Endometrium (tissue), 2 donors: ENCODE data around the gene VAV3.

ENCODE experiments used
- FAIRE-seq: peaks from 2 replicates; lab custom pipeline; 2012; peaks lifted over from hg19 to GRCh38; lab: Jason Lieb, UNC
- donor health status: control.
- donor health status: control.

The VAV3 gene

GRCh38 chr1:107833061-107833460, 131.9 kb downstream of the VAV3 start:
- FAIRE-seq: no peak

DNA sequence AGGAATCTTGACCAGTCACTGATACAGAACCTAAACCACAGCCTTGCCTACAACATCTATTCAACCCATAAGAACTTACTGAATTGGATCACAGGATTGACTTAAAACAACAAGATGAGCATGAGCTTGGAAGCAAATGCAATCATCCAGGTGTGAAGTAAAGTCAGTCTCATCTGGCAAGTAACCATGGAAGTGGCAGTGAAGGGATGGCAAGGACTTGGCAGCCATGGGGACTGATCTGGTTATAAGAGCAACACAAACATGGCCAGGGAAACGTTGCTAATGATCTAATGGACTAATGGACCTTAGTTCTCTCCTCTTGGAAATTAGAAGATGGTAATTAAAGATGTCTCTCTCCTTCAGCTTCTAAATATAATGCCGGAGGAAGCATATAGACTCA, 133.1 kb downstream of the VAV3 start:
- FAIRE-seq: no peak

- FAIRE-seq: no peak
Measured at GRCh38 chr1:107830526-107830925, 134.5 kb downstream of the VAV3 start.

DNA sequence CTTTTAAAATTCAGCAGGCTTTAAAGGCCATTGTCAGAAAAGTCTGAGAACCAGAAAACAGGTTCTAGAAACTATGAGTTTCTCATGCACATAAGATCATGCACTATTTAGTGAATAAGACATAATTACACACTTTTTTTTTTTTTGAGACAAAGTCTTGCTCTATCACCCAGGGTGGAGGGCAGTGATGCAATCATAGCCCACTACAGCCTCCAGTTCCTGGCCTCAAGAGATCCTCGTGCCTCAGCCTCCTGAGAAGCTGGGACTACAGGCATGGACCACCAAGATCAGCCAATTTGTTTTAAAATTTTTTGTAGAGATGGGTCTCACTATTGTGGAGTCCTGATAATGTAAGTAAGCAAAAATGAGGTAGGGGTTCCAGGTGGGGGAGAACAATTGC, 134.9 kb downstream of the VAV3 start:
- FAIRE-seq: no peak

DNA sequence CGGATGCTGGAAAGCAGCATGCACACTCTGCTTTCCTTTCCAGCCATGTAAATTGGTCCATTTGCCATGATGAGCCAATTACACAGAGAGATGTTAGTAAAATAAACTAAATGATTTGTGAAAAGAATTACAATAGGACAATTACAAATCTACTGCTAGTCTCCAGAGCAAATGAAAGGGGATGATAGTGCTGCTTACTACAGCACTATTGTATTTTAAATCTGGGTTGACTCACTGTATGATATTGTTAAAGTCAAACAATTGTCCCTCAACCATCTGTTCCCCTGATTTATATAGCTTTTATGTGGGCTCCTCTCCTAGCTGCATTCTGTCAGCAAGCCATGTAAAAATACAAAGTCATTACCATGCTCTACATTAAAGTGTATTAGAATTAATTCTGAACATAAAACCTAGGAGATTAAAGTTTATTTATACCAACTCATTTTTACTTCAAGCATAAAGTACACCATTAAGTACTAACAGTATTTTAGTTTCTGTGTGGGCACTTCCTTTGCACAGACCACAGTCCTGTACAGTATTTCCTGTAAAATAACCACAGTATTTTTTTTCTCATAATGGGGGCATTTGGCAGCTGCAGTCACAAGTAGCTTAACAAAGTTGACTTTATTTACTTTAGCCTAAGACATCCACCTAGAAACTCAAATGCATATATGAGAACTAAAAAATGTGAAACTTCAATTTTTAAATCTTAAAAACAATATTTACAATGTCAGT, 135.8 kb downstream of the VAV3 start:
- no peak for FAIRE-seq

- FAIRE-seq: no peak
Measured at GRCh38 chr1:107824946-107825345, 140.0 kb downstream of the VAV3 start.

DNA sequence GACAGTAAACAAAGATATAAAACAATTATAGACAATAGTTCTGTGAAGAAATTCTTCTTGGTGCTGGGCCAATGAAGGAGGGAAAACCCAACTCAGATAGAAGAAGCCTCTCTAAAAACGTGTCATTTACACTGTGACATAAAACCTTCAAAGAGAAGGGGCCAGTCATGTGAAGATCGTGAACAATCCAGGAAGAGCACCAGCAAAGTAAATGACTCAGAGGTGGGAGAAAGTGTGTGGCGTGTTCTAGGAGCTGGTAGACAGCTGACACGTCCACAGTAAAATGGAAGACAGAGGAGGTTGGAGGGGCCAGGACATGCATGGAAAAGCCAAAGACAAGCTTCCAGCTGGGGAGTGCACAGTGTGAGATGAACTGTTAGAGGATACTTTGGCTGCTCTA, 143.6 kb downstream of the VAV3 start:
- FAIRE-seq: no peak

GRCh38 chr1:107820801-107821200, 144.2 kb downstream of the VAV3 start:
- no peak for FAIRE-seq

DNA sequence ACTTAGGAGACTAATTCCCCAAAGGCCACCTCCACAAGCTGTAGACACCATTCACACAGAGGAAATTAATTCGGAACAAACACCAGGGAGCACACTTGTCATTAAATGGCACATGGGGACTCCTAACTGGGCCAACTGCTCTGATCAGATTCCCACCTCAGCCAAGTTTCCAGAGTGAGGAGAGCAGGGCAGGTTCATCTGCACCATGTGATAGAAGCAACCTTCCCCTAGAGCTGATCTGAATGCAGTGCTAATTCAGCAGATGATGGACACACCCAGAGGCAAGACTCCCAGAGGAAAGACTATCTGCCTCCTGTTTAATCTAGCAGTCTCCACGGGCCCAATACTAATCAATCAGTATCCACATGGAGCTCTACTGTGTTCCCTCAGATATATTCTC, 147.0 kb downstream of the VAV3 start:
- FAIRE-seq: no peak

DNA sequence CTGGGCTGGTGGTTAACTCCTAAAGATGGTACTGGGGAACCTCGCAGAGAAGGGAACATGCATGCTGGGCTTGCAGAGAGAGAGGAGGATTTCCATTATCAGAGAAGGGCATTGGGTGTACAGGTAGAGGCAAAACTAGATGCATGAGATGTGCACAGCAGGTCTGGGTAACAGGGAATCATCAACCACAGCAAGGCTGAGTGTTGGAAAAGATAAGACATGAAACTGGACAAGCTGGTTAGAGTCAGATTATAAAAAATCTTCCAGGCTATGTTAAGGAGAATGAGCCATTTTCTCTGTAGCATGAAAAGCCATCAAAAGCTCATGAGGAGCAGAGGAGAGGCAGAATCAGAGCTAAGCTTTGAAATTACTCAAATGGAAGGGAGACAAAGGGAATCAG, 147.8 kb downstream of the VAV3 start:
- FAIRE-seq: no peak

GRCh38 chr1:107810291-107810951, 154.6 kb downstream of the VAV3 start:
- FAIRE-seq: no peak

- no peak for FAIRE-seq
Measured at GRCh38 chr1:107807855-107808254, 157.1 kb downstream of the VAV3 start.

- no peak for FAIRE-seq
Measured at GRCh38 chr1:107807405-107807804, 157.6 kb downstream of the VAV3 start.

- no peak for FAIRE-seq
Measured at GRCh38 chr1:107806902-107807301, 158.1 kb downstream of the VAV3 start.

DNA sequence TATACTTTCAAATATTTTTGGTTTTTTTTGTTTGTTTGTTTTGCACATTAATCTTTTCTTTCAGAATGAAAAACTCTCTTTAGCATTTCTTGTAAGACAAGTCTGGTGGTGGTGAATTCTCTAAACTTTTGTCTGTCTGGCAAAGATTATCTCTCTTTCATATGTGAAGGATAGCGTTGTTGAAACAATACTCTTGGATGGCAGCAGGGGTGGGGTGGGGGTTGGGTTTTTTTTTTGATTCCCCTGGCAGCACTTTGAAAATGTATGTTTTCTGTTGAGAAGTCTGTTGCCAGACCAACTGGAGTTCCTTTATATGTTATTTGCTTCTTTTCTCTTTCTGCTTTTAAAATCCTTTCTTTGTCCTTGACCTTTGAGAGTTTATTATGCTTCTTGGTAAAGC, 160.2 kb downstream of the VAV3 start:
- no peak for FAIRE-seq

GRCh38 chr1:107804134-107804533, 160.8 kb downstream of the VAV3 start:
- FAIRE-seq: no peak

- FAIRE-seq: no peak
Measured at GRCh38 chr1:107803579-107803978, 161.4 kb downstream of the VAV3 start.

GRCh38 chr1:107802654-107803053, 162.3 kb downstream of the VAV3 start:
- no peak for FAIRE-seq

DNA sequence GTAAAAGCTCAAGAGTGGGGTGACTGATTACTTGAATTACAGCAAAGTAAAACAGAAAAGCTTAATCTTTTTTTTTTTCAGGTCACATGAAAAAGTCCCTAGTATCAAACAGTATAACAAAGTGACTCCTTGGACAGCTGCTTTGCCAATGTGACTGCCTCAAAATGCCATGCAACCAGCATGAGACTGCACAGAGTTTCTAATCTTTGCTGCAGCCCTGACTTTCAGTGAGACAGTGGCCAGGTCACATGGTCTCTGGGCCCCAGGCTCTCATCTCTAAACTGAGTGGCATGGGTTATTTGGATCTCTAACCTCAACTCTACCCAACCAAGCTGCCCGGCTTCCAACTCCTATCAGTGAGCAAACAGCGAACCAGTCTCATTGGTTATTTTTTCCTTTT, 169.0 kb downstream of the VAV3 start:
- no peak for FAIRE-seq

DNA sequence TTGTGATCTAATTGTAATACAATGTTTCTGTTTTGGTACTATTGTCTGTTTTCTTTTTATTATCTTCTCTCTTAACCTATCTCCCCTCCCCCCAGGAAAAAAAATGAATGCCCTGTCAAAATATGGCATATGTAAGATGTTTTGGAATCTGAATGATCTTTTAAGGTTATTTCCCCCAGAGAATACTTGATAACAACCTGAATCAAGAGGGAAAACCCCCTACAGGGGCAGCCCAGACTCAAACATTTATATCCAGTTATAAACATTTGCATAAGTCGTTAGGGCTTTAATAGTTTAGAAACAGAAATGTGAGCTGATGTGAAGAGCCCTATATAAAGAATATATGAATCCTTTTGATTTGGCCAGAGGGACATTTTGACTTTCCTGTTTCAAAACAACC, 169.5 kb downstream of the VAV3 start:
- FAIRE-seq: no peak

DNA sequence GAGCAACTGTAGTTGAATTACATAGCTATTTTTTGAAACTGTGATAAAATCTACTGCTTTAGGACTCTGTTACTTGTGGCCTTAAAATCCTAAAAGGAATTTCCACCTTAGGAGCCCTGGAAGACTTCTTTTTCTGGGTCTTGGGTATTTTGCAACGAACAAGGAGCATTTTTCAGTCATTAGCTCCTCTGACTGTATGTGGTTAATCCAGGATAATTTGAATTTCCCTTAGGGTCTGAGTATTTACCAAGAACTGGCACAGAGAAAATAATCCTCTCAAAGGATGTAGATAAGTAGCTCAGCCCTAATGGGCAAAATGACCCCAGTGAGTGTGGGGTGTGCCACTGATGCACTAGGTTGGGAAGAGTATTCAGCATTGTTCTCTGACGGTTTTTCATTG, 170.4 kb downstream of the VAV3 start:
- FAIRE-seq: no peak

- no peak for FAIRE-seq
Measured at GRCh38 chr1:107793896-107794453, 171.0 kb downstream of the VAV3 start.

DNA sequence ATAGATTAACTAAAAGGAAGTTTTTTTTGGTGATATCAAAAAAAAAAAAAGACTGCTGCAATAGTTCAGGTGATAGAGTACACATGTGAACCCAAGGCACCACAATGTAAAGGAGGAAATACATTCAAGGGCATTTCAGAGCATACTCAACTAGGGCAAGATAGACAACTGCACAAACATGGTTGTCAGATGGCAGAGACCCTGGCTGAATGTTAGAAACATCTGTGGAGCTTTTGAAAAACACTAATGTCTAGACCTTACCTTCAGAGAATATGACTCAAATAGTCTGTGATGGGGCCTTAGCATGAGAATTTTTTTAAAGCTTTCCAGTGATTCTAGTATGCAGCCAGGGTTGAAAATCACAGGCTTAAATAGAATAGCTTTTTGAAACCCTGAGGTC, 173.6 kb downstream of the VAV3 start:
- no peak for FAIRE-seq
